WTC11 (cell line): Measurements from ENCODE around the gene SGMS1.

Experiments
- CREB1 ChIP-seq: sonication (generic); formaldehyde crosslinking; IDR thresholded peaks from 2 replicates; pipeline ENCODE4 v1.8.0; 2023; ENCODE audit warnings: mild to moderate bottlenecking, missing genetic modification reagents
- CREM ChIP-seq: sonication (generic); formaldehyde crosslinking; IDR thresholded peaks from 2 replicates; pipeline ENCODE4 v1.8.1; 2022; ENCODE audit warnings: mild to moderate bottlenecking, missing genetic modification reagents, moderate library complexity
- CTCF ChIP-seq: fragments of 200-600 bp; IDR thresholded peaks from 2 replicates; pipeline ENCODE4 v1.8.0; 2022; ENCODE audit warnings: antibody characterized with exemption
- FOXP4 ChIP-seq: sonication (generic); formaldehyde crosslinking; IDR thresholded peaks from 2 replicates; pipeline ENCODE4 v1.8.0; 2022; ENCODE audit warnings: mild to moderate bottlenecking, missing genetic modification reagents
- RELA ChIP-seq: sonication (generic); formaldehyde crosslinking; IDR thresholded peaks from 2 replicates; pipeline ENCODE4 v1.8.1; 2022; ENCODE audit warnings: missing genetic modification reagents, mild to moderate bottlenecking, borderline replicate concordance
- TCF7 ChIP-seq: sonication (generic); formaldehyde crosslinking; IDR thresholded peaks from 2 replicates; pipeline ENCODE4 v1.8.0; 2022; ENCODE audit warnings: mild to moderate bottlenecking, low read depth, missing genetic modification reagents, moderate library complexity
- ZMAT4 ChIP-seq: fragments of 250-450 bp; sonication (Bioruptor Pico); IDR thresholded peaks from 2 replicates; pipeline ENCODE4 v1.9.0; 2021; ENCODE audit warnings: mild to moderate bottlenecking
- ZNF219 ChIP-seq: sonication (generic); formaldehyde crosslinking; IDR thresholded peaks from 2 replicates; pipeline ENCODE4 v1.8.0; 2023; ENCODE audit warnings: missing genetic modification reagents, mild to moderate bottlenecking, borderline replicate concordance

GRCh38 chr10:50473756-50474155 lies 150.0 kb downstream of the SGMS1 start:
- no peak for TF ChIP-seq FOXP4 (CRISPR knock-in tag)
- no peak for TF ChIP-seq ZMAT4 (CRISPR knock-in tag)
- TF ChIP-seq CTCF, result no peak
- TF ChIP-seq RELA (CRISPR knock-in tag), result no peak
- no peak for TF ChIP-seq TCF7
- TF ChIP-seq CREM (CRISPR knock-in tag), result no peak
- no peak for TF ChIP-seq CREB1 (CRISPR knock-in tag)
- TF ChIP-seq ZNF219, result no peak
